HG02870 (cell line): Measurements from ENCODE around the gene EIF2B2.
"Not testable (repeated sequence)": the region's sequence is repeated elsewhere in the genome, so short reads cannot be mapped to it uniquely, and the experiment has no call there.

Source experiments
- ATAC-seq: cut with Tn5 transposase; IDR thresholded peaks from one replicate; pipeline ENCODE4 v1.9.1; 2021; ENCODE audit warnings: mild to moderate bottlenecking, moderate library complexity; ENCODE audit not compliant: unreplicated experiment

Gene EIF2B2

DNA sequence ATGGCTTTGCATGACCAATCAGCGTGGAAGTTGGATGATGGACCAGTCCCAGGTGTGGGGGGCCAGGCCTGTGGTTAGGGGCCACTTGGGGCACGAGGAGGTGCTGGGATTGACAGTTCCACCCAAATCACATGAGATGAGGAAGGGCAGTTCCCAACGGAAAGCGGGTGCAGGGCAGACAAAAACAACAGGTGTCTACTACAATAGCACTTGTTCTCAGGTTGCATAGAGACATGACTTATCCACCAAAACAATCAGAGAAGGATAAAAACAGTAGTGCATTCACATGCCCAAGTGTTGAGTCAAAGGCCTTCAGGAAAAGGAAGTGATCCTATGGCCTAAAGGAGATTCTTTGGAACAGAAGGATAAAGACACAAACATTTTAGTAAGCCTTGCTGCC, 14.6 kb upstream of the EIF2B2 start:
- ATAC-seq, result no peak

DNA sequence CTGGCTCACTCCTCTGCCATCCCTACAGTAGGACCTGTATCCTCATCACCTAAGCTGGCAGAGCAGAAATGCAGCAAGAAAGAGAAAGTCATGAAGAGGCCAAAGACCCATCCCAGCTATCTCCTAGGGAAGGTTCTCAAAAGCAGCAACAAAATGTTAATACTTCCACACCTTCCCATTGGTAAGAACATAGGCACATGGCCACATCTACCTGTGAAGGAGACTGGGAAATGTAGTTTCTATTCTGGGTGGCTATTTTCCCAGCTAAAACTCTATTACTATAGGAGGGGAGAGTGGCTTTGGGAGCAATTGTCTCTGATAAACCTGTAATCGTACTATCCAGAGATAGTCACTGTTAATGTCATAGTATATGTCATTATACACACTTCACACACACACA, 13.7 kb upstream of the EIF2B2 start:
- ATAC-seq, result no peak

DNA sequence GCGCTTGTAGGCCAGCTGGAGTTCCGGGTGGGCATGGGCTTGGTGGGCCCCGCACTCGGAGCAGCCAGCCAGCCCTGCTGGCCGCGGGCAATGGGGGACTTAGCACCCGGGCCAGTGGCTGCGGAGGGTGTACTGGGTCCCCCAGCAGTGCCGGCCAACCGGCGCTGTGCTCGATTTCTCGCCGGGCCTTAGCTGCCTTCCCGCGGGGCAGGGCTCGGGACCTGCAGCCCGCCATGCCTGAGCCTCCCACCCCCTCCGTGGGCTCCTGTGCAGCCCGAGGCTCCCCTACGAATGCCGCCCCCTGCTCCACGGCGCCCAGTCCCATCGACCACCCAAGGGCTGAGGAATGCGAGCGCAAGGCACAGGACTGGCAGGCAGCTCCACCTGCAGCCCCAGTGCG, 8.5 kb upstream of the EIF2B2 start:
- ATAC-seq, result not testable (repeated sequence)

DNA sequence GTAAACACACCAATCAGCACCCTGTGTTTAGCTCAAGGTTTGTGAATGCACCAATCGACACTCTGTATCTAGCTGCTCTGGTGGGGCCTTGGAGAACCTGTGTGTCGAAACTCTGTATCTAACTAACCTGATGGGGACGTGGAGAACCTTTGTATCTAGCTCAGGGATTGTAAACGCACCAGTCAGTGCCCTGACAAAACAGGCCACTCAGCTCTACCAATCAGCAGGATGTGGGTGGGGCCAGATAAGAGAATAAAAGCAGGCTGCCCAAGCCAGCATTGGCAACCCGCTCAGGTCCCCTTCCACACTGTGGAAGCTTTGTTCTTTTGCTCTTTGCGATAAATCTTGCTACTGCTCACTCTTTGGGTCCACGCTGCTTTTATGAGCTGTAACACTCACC, 6.9 kb upstream of the EIF2B2 start:
- ATAC-seq, result not testable (repeated sequence)

DNA sequence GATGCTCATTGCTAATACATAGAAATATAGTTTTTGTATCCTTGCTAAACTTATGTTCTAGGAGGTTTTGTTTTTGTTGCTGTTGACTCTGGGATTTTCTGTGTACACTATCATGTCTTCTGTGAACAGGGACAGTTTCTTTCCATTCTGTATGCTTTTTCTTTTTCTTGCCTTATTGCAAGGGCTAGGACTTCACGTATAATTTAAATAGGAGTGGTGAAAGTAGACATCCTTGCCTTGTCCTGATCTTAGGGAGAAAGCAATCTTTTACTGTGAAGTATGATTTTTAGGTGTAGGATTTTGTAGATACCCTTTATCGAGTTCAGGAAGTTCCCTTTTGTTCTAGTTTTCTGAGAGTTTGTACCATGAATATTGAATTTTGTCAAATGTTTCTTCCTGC, 1.5 kb upstream of the EIF2B2 start:
- ATAC-seq, result no peak

DNA sequence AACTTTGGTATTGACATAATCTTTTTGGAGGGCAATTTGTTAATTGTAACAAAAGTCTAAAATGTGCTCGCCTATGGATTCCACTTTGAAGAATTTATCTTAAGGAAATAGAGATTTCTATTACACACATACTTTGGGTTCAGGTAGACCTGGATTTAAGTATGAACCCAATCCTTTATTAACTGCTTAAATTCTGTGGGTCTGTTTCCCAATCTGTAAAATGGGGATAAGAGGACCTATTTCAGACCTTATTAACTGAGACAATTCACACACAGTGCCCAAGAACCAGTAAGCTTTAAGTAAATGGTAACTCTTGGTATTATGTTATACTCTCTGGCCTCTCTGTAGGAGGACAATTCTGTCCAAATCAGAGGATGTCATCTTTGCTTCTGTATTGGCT, 822 bp upstream of the EIF2B2 start:
- no peak for ATAC-seq

DNA sequence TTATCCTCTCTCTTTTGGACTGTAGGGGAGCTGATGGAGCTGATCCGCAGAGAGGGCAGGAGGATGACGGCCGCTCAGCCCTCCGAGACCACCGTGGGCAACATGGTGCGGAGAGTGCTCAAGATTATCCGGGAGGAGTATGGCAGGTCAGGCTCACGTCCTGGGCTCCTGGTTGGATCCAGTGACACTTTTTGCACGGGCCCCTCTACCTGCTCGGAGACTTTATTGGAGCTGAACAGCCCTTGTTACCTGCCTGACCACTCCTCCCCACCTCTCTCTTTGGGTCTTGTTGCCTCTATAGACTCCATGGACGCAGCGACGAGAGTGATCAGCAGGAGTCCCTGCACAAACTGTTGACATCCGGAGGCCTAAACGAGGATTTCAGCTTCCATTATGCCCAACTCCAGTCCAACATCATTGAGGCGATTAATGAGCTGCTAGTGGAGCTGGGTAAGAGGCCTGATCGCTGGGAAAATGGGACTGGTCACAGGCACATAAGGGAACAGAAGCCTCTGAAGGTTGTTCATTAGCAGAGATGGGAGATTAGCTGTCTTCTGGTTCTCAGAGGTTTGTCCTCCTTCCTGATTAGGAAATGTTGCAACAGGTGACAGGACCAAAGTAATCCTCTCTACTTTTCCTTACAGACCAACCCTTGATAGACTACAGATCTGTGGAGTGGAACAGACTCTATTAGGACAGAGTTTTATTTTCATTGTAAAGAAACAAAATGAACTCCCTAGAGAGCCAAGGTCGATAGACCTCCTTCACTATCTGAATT, 718 bp downstream of the EIF2B2 start:
- no peak for ATAC-seq

DNA sequence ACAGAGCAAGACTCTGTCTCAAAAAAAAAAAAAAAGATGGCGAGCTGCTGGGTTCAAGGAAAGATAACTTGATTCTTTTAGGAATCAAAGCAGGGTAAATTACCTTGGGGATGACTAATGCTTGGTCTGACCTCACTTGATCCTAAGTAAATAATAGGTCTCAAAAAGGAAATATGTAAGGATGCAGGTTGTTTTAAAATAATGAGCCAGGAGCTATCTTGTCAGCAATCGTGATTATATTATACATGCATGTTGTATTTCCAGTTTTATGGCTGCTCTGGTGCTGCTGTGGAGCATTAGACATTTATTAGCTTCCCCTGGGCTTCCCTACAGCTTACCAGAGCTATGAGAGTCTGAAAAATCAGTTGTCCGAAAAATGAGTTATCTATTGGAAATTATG, 2.6 kb downstream of the EIF2B2 start:
- ATAC-seq, result no peak

DNA sequence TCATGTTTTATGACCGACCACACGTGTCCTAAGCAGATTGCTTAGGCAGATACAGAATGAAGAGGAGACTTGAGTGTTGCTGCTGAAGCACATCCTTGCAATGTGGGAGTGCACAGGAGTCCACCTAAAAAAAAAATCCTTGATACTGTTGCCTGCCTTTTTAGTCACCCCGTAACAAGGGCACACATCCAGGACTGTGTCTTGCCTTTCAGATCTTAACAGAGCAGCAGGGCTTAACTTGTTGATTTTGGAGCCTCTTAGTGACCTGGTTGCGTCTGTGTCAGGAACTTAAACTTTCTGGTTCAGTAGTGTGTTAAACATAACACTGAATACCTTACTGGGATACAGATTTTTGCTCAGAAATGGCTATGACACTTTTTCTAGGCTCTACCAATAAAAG, 6.5 kb downstream of the EIF2B2 start:
- no peak for ATAC-seq

DNA sequence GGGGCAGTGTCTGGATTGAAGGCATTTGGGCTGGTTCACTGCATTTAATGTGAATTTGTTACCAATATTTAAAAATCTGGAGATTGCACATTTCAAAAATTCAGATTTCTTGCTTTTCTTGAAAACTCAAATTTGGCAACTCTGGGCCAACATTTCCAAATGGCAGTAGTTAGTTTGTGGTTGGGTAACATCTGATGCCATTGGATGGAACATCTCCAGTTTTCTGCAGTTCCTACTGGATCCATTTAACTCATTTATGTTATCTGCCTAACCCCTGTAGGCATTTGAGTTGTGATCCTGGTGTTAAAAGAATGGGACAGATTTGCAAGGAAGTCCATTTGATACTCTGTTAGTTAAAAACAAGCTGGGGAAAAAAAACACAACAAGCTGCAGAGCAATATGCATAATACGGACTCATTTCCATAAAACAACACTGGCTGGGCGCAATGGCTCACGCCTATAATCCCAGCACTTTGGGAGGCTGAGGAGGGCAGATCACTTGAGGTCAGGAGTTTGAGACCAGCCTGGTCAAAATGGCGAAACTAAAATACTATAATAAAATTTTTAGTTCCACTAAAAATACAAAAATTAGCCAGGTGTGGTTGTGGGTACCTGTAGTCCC, 7.9 kb downstream of the EIF2B2 start:
- ATAC-seq, result no peak

DNA sequence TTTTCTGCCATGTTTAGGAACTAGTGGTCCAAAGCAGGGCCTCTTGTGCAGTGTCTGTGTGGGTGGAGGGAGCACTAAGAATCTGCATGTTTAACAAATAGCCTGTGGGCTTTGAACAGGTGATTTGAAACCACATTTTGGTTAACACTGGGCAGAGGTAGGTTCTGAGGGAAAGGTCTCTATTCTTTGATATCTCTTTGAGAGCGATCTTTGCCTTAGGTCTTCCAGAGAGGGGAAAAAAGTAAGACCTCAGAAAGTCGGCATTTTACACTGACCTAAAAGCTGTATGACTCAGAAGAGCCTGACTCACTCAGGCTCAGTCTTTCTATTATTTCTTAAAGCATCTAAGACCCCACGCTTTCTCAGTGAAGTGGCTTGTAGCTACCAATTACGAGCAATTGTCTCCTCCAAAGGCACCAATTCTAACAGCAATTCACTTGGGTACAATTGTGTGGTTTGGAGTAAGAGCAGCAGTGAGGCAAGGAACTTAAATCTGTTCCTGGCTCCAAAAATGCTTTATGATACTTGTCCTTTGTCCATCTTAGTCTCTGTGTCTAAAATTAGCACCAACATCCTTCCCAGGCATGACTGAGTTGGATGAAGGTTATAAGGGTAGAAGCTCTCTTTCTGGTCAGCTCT, 8.8 kb downstream of the EIF2B2 start:
- no peak for ATAC-seq

DNA sequence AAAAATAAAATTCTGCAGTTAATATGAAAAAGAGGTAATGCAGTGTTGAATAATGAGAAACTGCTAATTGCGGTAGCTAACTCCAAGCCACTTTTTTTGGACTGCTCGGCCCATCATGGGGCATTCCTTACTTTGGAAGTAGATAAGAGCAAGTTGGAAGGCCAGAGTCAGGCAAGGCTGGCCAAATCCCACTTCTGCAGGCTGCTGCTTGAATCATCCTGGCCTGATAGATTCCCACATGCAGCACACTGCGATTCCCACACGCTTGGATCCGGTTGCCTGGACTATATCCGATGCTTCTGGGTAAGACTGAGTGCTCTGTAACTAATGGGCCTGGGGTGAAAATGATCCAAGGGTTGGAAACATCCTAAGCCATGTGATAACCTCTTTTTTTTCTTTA, 10.6 kb downstream of the EIF2B2 start:
- ATAC-seq, result no peak

DNA sequence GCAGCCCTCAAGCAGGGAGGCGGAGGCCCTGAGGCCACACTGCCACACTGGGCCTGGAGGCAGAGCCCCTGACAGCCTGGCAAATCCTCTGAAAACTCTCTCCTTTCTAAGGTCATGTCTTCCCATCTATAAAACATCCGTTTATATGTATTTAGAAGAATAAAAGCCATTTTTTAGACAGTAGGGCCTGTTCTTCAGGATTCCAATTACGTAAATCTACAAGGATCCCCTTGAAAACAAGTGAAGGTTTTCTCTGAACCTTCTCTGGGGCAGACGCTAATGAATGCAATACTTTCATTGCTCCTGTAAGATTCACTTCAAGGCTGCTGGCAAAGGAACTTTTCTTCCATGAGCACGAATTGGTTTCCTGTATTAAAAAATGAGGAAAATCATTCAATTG, 12.8 kb downstream of the EIF2B2 start:
- no peak for ATAC-seq

DNA sequence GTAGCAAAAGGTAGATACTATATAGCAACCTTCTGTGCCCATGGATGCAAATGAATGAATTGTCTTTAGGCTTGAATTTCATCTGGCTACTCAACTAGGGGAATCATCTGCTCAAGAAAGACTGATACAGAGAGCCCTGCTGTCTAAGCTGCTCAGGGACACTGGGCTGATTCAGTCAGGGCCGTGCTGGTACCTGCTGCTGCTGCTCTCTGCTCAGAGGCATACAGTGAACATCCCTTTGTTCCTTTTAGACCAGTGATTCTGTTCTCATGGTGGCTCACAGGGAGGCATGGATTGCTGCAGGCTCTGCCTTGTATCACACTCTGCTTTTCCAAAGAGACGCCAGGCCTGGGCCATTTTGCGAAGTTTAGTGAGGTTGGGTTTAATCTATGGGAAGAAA, 14.1 kb downstream of the EIF2B2 start:
- no peak for ATAC-seq

DNA sequence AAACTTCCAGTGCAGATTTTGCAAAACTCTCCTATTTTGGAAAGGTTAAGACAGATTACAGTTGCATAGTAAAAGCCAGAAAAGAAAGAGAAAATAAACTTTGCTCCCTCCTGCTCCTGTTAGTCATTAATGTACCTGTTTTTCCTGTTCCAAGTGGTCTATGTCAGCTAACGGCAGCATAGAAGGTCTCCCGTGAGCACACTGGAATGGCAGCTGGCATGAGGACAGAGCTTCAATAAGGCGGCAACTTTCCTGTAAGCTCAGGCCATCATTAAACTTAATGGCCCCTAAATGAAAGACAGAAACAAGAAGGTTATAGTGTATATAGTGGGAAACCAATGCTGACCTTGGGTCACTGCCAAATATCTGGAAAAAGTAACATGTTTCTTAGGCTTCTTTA, 16.0 kb downstream of the EIF2B2 start:
- ATAC-seq, result no peak

DNA sequence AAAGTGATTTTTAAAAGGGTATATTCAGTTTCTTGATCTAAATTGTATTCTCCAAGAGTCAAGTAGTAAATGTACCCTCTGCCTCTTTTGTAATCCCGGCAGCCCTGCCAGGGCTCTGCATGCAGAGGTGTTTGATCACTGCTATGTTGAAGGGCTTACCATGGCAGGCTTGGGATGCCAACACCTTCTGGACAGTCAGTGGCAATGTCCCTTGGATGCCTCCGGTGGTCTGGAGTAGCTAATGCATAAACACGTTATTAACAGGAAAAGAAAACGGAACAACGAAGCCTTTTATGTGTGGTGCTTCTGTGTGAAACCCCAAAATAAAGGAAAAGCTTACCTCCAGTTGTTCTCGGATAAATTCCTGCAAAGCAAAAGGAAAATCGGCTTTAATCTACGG, 19.9 kb downstream of the EIF2B2 start:
- no peak for ATAC-seq

DNA sequence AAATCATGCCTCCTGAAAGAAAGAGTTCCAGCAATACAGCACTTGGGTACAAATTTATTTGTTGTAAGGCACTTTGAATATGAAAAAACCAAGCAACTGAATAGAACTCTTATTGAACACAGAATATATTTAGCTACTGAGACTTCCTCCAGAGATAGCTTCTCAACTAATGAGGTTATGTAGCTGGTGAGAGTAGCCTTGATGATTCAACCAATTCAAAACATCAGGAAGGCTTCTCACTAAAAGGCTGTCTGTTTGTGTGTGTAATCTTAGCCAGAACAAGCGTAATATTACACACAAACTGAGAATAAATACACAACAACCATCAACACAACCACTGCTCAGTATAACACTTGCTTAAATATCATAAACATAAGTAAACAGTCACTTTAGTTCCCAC, 20.4 kb downstream of the EIF2B2 start:
- no peak for ATAC-seq

DNA sequence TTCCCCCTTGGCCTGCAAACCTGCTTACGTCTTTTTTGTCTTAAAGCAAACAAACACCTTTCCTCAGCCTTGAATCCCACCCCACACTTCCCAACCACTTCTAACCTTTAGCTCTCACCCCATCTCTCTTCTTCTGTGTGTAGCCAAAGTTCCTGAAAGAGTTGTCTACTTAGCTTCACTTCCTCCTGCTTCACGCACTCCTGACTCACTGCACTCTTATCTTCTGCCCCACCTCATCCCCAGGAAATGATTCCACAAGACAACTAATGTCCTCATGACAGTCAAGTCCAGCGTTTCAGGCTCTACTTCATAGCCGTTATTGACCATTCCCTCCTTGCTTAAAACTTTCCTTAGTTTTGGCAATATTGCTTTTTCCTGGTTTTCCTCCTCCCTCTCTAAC, 22.4 kb downstream of the EIF2B2 start:
- no peak for ATAC-seq

DNA sequence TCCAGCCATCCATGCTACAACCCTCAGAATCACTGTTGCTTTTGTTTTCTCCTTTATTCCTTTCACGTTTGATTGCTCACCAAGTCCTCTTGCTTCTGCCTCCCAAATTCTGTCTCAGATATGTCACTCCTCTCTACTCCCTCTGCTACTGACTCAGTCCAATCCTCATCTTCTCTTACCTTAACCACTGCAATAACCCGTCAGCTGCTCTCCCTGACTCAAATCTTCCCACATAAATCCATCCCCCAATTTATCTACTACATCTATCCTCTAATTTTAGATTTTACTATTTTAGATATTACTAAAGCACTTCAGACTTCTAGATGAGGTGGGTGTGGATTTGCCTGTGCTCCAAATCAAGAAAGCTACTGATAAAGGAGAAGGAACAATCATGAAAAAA, 23.2 kb downstream of the EIF2B2 start:
- ATAC-seq, result no peak

DNA sequence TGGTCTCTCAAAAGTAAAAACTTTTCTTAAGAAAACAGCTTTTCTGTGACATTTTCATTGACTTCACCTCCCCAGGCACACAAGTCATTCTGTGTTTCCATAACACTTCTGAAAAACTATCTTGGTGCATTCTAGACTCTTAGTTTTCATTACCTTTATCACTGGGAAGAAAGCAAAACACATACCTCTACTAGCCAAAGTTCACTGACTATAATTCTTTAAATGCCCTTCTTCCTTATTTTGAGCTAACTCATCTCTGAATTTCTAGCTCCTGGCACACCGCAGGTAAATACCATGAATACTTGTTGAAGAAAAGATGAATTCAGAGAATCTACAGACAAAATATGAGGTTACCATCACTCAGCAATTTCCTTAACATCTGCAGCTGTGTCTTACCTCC, 27.4 kb downstream of the EIF2B2 start:
- no peak for ATAC-seq

DNA sequence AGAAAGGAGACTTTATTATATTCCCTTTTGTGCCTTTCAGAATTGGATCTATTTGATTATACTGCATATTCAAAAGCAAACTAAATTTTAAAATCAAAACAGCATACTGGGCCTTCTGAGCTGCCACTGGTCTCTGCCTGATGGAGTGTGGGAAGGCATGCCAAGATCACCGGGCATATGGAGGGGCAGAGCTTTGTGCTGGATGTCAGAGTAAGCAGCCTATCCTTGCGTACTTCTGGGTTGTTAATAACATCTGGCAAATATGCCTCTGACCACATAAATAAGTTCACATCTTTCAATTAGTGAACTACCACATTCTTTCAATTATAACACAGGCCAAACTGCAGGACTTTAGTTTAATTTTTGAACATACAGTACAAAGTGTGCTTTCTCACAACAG, 30.2 kb downstream of the EIF2B2 start:
- no peak for ATAC-seq

DNA sequence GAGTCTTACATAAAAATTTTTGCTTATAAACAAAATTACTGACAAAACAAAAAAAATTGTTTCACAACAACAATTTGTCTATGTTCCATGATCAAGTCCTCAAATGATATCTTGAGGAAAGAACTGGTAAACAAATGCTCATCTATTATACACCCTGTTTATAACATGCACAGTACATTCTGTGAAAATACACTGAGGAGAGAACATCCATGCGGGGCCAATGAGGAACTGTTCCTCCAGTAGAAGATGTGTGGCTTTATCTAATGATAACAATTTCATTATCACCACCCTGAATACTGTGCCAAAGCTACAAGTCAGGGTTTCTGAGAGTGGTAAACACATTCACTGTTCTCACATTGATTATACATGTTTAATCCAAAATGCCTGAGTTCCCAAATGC, 37.8 kb downstream of the EIF2B2 start:
- ATAC-seq, result no peak
